HG03354 (cell line): ENCODE data around the gene TUBA1A.
"Not testable (repeated sequence)": the region's sequence is repeated elsewhere in the genome, so short reads cannot be mapped to it uniquely, and the experiment has no call there.

Source experiments
- ATAC-seq: cut with Tn5 transposase; IDR thresholded peaks from one replicate; pipeline ENCODE4 v1.9.1; 2021; ENCODE audit warnings: mild to moderate bottlenecking; ENCODE audit not compliant: unreplicated experiment, poor library complexity, severe bottlenecking

Gene TUBA1A

GRCh38 chr12:49161901-49162300, 27.0 kb downstream of the TUBA1A start:
- not testable (repeated sequence) for ATAC-seq

DNA sequence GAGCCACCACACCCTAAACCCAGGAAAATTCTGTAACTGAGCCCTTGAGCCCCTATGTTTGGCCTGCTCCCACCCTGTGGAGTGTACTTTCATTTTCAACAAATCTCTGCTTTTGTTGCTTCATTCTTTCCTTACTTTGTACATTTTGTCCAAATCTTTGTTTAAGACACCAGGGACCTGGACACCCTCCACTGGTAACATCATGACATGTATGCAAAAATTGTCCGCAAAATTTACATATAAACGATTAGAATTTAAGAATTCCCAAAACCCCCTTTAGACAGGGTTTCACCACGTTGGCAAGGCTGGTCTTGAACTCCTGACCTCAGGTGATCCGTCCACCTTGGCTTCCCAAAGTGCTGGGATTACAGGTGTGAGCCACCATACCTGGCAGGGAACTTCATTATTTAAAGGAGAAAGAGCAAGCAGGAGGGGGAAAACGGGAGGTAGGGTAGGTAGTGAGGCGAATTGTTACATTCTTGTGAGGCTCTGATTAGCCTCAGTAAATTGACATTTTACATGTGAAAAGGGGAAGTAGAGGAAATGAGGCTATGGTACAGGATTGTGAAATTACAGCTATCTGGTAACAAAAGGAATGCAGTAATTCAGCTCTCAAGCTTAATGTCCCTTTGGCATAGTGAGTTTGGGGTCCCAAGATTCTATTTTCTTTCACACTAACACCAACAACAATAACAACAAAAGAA, 27.6 kb downstream of the TUBA1A start:
- no peak for ATAC-seq

GRCh38 chr12:49160399-49160798, 28.5 kb downstream of the TUBA1A start:
- peak; percentile 46 for ATAC-seq

- no peak for ATAC-seq
These were observed 34.7 kb downstream of the TUBA1A start for GRCh38 chr12:49154221-49154620.

DNA sequence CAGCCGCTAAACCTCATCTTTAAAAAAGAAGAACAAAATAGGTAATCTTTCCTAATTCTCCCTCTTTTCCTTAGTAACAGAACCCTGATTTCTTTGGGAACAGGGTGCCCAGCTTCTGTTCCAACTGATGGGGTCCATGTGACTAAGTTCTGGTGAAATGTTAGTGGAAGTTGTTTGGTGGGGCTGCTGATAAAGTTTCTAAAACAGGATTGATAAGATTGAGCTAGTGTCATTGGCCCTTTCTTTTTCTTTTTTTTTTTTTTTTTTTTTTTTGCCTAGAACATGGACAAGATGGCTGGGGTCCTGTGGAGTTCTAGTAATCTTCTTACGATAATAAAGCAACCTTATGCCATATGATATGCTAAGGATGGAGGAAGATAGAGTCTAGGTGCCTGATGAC, 41.5 kb downstream of the TUBA1A start:
- ATAC-seq, result no peak

- no peak for ATAC-seq
These were observed 42.5 kb downstream of the TUBA1A start for GRCh38 chr12:49146406-49146805.

DNA sequence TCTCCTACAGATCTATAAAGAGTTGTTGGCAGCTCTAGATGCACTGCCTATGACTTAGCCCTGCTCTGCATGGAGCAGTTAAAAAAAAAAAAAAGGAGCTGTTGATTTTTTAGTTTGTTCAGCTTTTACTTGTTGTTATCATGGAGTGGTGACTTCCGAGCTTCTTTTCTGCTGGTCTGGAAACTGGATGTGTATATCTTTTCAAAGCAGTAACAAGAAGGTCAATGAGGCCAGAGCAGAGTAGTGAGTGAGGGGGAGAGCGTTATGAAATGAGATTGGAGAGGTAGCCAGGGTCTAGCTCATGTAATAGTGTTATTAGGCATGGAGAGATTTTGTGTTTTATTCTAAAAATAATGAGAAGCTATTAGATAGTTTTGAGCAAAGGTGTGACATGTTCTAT, 44.5 kb downstream of the TUBA1A start:
- ATAC-seq, result no peak

- no peak for ATAC-seq
These were observed 49.9 kb downstream of the TUBA1A start for GRCh38 chr12:49138999-49139398.

GRCh38 chr12:49138587-49138986, 50.3 kb downstream of the TUBA1A start:
- no peak for ATAC-seq

DNA sequence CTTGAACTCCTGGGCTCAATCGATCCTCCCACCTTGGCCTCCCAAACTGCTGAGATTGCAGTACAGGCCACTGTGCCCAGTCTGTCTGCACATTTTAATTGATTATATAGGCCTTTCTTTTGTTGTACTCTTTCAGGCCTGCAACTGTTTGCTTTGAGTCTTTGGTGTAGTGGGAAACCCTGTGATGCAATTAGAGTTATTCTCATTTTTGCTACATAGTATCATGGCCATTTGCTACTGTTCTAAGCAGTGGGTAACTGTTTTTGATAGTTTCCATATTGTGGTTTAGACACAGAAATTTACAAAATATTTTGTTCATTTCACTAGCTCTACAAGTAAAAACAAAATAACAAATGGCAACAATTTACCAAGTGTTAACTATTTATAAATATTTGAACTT, 51.4 kb downstream of the TUBA1A start:
- no peak for ATAC-seq

DNA sequence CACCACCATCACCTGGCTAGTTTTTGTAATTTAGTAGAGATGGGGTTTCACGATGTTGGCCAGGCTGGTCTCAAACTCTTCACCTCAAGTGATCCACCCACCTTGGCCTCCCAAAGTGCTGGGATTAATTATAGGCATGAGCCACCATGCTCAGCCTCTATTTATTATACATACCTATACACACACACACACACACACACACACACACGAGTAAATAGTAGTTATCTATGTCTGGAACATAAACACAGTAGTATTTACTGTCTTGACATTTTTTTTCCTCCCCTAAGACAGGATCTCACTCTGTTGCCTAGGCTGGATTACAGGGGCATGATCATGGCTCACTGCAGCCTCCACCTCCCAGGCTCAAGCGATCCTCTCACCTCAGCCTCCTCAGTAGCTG, 51.9 kb downstream of the TUBA1A start:
- ATAC-seq, result not testable (repeated sequence)
